KBM-7 (cell line): Measurements from ENCODE around the gene ASCL5.

Experiments used
- DNase-seq: peaks from one replicate; pipeline ENCODE4 v3.0.0-alpha.2; 2015
- in situ Hi-C: fragments of 300-500 bp; cut with MboI; formaldehyde crosslinking; loops from 2 replicates; pipeline ENCODE4 v1.14.3; 2020; ENCODE audit warnings: low sequenced_read_pairs, low pct_unique_long_range_greater_than_20kb, mixed read lengths

ASCL5 gene

DNA sequence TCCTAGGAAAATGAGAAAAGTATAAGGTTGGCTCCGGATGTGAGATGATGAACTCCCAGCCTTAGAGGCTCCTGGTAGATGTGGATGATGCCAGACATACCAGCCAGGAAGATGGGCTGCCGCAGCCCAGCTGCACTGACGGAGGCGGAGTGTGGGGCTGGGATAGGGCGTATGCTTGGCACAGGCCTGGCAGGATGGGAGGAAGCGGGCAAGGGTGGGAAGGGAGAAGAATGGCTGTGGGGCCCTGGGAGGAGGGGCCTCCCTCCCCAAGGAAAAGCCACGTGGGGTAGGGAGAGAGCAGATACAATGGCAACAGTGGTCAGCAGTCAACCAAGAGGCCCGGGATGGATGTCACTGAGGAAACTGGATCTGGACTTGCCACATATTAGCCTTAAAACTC is 62.2 kb downstream of the ASCL5 start:
- no peak for DNase-seq

More for the DNA sequence above, 62.2 kb downstream of the ASCL5 start:
- in situ Hi-C loops = no loop called here
